ENCODE results near the gene ZNF48.

DNA sequence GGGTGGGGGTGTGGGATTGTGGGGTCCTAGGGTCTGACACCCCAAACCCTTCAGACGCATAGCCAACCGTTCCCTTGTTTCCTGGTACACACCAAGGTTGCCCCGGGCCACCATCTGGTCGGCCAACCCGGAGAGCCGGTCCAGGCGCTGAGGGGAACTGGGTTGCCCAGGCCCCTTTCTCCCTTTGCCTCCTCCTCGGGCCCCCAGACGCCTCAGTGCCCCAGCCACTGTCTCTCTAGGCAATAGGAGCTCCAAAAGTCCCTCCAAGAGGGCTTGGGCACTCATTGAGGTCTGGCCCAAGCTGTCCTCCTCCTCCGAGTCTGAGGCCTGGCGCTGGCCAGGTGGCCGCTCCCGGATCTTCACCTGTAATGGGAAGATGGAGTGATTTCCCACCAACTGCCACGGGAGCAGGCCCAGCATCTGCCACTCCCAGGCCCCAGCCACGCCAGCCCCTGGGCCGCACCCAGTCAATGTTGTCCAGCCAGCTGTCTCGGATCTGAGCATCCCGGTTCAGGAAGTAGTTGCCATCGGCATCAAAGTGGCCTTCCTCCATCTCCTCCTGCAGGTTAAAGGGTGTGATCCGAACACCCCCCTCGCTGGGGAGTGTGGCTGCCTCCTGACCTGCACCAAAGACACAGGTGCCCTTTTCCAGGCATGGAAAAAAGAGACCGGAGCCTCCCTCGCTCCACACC is 41.6 kb upstream of the ZNF48 start:
- TF ChIP-seq, protein P1, sequence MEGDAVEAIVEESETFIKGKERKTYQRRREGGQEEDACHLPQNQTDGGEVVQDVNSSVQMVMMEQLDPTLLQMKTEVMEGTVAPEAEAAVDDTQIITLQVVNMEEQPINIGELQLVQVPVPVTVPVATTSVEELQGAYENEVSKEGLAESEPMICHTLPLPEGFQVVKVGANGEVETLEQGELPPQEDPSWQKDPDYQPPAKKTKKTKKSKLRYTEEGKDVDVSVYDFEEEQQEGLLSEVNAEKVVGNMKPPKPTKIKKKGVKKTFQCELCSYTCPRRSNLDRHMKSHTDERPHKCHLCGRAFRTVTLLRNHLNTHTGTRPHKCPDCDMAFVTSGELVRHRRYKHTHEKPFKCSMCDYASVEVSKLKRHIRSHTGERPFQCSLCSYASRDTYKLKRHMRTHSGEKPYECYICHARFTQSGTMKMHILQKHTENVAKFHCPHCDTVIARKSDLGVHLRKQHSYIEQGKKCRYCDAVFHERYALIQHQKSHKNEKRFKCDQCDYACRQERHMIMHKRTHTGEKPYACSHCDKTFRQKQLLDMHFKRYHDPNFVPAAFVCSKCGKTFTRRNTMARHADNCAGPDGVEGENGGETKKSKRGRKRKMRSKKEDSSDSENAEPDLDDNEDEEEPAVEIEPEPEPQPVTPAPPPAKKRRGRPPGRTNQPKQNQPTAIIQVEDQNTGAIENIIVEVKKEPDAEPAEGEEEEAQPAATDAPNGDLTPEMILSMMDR (IDR thresholded peaks at IDR 0.05; ENCODE audit: low read depth, low read length): no peak
- no peak for TF ChIP-seq EZH2phosphoT487 (IDR thresholded peaks at IDR 0.05; ENCODE audit: low read depth)
